ENCODE results near the gene TH. TPM values are rescaled to one million over a fixed set of nuclear protein-coding genes. Genes with fewer than 3 reads are reported as not detected.
"Not testable (repeated sequence)": the region's sequence is repeated elsewhere in the genome, so short reads cannot be mapped to it uniquely, and the experiment has no call there.

Gene TH
- total and polyA plus RNA-seq, 2 experiments from 2014 or later: 0.34 TPM; not detected in 1

DNA sequence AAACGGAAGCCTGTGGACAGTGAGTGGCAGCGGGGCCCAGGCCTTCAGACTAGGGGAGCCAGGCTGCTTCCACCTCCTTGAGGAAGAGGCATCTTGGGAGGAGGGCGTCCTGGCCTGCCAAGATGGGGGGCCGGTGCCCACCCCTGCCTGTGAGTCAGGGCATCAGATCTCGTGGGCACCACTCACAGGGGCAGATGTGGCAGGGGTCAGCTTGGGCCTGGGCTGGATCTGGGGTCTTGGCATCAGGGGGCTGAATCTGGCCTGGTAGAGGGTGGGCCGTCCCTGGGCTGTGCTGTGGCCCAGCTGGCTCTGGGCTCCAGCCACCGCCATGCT lies 24.1 kb upstream of the TH start (continued):
- TF ChIP-seq, protein P1, sequence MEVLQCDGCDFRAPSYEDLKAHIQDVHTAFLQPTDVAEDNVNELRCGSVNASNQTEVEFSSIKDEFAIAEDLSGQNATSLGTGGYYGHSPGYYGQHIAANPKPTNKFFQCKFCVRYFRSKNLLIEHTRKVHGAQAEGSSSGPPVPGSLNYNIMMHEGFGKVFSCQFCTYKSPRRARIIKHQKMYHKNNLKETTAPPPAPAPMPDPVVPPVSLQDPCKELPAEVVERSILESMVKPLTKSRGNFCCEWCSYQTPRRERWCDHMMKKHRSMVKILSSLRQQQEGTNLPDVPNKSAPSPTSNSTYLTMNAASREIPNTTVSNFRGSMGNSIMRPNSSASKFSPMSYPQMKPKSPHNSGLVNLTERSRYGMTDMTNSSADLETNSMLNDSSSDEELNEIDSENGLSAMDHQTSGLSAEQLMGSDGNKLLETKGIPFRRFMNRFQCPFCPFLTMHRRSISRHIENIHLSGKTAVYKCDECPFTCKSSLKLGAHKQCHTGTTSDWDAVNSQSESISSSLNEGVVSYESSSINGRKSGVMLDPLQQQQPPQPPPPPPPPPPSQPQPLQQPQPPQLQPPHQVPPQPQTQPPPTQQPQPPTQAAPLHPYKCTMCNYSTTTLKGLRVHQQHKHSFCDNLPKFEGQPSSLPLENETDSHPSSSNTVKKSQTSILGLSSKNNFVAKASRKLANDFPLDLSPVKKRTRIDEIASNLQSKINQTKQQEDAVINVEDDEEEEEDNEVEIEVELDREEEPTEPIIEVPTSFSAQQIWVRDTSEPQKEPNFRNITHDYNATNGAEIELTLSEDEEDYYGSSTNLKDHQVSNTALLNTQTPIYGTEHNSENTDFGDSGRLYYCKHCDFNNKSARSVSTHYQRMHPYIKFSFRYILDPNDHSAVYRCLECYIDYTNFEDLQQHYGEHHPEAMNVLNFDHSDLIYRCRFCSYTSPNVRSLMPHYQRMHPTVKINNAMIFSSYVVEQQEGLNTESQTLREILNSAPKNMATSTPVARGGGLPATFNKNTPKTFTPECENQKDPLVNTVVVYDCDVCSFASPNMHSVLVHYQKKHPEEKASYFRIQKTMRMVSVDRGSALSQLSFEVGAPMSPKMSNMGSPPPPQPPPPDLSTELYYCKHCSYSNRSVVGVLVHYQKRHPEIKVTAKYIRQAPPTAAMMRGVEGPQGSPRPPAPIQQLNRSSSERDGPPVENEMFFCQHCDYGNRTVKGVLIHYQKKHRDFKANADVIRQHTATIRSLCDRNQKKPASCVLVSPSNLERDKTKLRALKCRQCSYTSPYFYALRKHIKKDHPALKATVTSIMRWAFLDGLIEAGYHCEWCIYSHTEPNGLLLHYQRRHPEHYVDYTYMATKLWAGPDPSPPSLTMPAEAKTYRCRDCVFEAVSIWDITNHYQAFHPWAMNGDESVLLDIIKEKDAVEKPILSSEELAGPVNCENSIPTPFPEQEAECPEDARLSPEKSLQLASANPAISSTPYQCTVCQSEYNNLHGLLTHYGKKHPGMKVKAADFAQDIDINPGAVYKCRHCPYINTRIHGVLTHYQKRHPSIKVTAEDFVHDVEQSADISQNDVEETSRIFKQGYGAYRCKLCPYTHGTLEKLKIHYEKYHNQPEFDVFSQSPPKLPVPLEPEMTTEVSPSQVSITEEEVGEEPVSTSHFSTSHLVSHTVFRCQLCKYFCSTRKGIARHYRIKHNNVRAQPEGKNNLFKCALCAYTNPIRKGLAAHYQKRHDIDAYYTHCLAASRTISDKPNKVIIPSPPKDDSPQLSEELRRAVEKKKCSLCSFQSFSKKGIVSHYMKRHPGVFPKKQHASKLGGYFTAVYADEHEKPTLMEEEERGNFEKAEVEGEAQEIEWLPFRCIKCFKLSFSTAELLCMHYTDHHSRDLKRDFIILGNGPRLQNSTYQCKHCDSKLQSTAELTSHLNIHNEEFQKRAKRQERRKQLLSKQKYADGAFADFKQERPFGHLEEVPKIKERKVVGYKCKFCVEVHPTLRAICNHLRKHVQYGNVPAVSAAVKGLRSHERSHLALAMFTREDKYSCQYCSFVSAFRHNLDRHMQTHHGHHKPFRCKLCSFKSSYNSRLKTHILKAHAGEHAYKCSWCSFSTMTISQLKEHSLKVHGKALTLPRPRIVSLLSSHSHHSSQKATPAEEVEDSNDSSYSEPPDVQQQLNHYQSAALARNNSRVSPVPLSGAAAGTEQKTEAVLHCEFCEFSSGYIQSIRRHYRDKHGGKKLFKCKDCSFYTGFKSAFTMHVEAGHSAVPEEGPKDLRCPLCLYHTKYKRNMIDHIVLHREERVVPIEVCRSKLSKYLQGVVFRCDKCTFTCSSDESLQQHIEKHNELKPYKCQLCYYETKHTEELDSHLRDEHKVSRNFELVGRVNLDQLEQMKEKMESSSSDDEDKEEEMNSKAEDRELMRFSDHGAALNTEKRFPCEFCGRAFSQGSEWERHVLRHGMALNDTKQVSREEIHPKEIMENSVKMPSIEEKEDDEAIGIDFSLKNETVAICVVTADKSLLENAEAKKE (CRISPR knock-in tag; IDR thresholded peaks at IDR 0.05): no peak
- TF ChIP-seq STAT1 (IDR thresholded peaks at IDR 0.05; ENCODE audit: unreplicated experiment) (no peak), JUNB (IDR thresholded peaks at IDR 0.05; ENCODE audit: unreplicated experiment) (no peak), EZH2phosphoT487 (IDR thresholded peaks at IDR 0.05; ENCODE audit: unreplicated experiment) (no peak), EZH2 (IDR thresholded peaks at IDR 0.05; ENCODE audit: low read depth, unreplicated experiment) (no peak)

DNA sequence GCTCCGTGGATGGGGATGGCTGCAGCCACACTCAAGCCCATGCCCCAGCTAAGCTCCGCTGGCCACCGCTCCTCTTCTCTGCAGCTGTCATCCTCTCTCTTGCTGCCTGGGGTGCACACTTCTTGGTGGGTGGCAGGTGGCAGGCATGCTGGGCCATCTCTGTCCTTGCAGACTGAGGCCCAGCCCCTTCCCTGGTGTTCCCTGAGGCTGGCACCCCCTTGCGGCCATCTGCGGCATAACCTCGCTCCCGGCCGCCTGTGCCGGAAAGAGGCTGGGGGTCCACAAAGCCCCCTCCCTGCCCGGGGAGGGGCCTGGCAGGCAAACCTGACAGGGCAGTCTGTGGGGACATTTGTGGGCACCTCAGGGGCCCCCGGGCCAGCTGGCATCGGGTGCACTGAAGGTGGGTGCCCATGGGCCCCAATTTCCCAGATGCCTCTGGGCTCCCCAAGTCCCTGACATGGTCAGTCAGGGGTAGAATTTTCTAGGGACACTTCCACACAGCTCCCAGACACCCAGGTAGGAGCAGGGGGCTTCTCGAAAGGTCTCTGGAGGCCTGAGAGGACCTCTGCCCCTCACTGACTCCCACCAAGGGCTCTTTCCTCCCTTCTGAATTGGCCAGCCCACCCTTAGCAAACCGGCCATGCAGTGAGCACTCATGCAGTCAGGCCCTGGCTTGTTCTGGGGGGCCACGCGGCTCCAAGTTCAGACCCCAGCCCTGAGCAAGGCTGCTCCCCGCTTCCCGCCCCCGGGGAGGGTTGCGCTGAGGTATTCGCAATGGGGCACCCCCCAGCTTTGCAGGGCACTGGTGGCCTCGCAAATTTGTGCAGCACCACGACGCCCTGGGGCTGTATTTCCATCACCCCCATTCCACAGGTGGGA lies 23.5 kb upstream of the TH start:
- Histone ChIP-seq H3K4me3 (no peak overlapping the region), H3F3A (replicated peaks; ENCODE audit: low read depth) (no peaks in the 10 kb centered on the region), H4K20me1 (replicated peaks; ENCODE audit: insufficient read depth) (no peaks in the 10 kb centered on the region), H3K9me2 (ENCODE audit: insufficient read depth) (no peaks in the 10 kb centered on the region), H2AFZ (peak overlapping the region; percentile 66; the same call in 1 of the 2 replicates), H3K4me1 (ENCODE audit: insufficient read depth) (no peaks in the 10 kb centered on the region), H3K4me2 (no peak overlapping the region), H3K79me2 (replicated peaks; ENCODE audit: insufficient read depth) (no peaks in the 10 kb centered on the region), H3K27ac (ENCODE audit: low read depth) (no peak overlapping the region), H3K27me3 (ENCODE audit: insufficient read depth) (no peaks in the 10 kb centered on the region), H3K36me3 (ENCODE audit: insufficient read depth) (no peaks in the 10 kb centered on the region)
- Mint-ChIP-seq H3K4me3 (no peak overlapping the region), H3K27ac (no peak overlapping the region), H3K36me3 (ENCODE audit: low read depth) (no peaks in the 10 kb centered on the region), H3K4me1 (peaks cover 6% of the 10 kb centered on the region; the same call in 1 of the 3 replicates), H3K9me3 (no peaks in the 10 kb centered on the region), H3K27me3 (ENCODE audit: insufficient read depth, low read depth, poor library complexity) (peaks cover 21% of the 10 kb centered on the region)
- ATAC-seq: peak; percentile 63
- TF ChIP-seq POLR2AphosphoS5 (IDR thresholded peaks at IDR 0.05; ENCODE audit: low read depth): no peak
- TF ChIP-seq, protein P2, sequence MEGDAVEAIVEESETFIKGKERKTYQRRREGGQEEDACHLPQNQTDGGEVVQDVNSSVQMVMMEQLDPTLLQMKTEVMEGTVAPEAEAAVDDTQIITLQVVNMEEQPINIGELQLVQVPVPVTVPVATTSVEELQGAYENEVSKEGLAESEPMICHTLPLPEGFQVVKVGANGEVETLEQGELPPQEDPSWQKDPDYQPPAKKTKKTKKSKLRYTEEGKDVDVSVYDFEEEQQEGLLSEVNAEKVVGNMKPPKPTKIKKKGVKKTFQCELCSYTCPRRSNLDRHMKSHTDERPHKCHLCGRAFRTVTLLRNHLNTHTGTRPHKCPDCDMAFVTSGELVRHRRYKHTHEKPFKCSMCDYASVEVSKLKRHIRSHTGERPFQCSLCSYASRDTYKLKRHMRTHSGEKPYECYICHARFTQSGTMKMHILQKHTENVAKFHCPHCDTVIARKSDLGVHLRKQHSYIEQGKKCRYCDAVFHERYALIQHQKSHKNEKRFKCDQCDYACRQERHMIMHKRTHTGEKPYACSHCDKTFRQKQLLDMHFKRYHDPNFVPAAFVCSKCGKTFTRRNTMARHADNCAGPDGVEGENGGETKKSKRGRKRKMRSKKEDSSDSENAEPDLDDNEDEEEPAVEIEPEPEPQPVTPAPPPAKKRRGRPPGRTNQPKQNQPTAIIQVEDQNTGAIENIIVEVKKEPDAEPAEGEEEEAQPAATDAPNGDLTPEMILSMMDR (conservative IDR thresholded peaks at IDR 0.05; ENCODE audit: low read depth in 2 of 2): peak; percentile 85 to 86
- peak; percentile 76 for DNase-seq (ENCODE audit: low spot score)

DNA sequence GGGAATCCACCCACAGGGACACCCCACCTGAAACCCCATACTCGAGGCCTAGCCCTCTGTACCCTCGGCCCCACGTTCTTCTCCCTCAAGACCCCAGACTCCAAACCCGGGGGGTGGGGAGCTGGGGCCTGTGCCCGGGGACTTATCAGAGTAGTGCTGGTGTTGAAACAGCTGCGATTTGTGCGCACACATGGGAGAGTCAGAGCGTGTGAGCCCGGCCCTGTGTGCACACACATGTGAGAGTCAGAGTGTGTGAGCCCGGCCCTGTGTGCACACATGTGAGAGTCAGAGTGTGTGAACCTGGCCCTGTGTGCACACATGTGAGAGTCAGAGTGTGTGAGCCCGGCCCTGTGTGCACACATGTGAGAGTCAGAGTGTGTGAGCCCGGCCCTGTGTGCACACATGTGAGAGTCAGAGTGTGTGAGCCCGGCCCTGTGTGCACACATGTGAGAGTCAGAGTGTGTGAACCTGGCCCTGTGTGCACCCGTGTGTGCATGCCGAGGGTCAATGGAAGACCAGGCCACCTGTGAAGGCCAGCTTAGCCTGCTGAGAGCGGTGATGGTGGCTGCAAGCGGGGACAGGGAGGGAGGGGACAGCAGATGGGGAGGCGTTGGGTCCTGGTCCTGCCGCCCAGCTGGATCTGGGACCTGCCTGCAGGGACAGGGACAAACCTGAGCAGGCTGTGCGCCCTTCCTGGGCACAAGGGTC lies 22.4 kb upstream of the TH start:
- not testable (repeated sequence) for H3K9me3 Mint-ChIP-seq; DNase-seq (ENCODE audit: low spot score); H3K4me3 Mint-ChIP-seq; H3K27ac ChIP-seq (ENCODE audit: low read depth); ATAC-seq; H3K36me3 ChIP-seq (ENCODE audit: insufficient read depth); H3K4me2 ChIP-seq; H3K36me3 Mint-ChIP-seq (ENCODE audit: low read depth); H3K27me3 ChIP-seq (ENCODE audit: insufficient read depth); H3K4me3 ChIP-seq; H3K79me2 ChIP-seq (replicated peaks; ENCODE audit: insufficient read depth); H4K20me1 ChIP-seq (replicated peaks; ENCODE audit: insufficient read depth); H3K9me2 ChIP-seq (ENCODE audit: insufficient read depth); H2AFZ ChIP-seq; H3K4me1 Mint-ChIP-seq; H3K27ac Mint-ChIP-seq; H3F3A ChIP-seq (replicated peaks; ENCODE audit: low read depth); H3K4me1 ChIP-seq (ENCODE audit: insufficient read depth)
- peaks cover 21% of the 10 kb centered on the region for H3K27me3 Mint-ChIP-seq (ENCODE audit: insufficient read depth, low read depth, poor library complexity)

All from GM23338 (cell line).